ENCODE measurements around the gene PRDM16. TPM values are rescaled to one million over a fixed set of nuclear protein-coding genes. Genes with fewer than 3 reads are reported as not detected.

PRDM16 gene
- total RNA-seq, 1 experiment from 2014 or later = 6.1 TPM

- TF ChIP-seq ELF1 (IDR thresholded peaks at IDR 0.05; ENCODE audit: borderline replicate concordance, low read depth) (no peak), TCF7L2 (IDR thresholded peaks at IDR 0.05; ENCODE audit: borderline replicate concordance, extremely low read depth, insufficient read depth, insufficient read length) (no peak), SP1 (IDR thresholded peaks at IDR 0.05; ENCODE audit: low read depth) (no peak), POLR2A (IDR thresholded peaks at IDR 0.05; ENCODE audit: borderline replicate concordance, extremely low read depth, insufficient read depth, insufficient read length) (no peak), CEBPB (IDR thresholded peaks at IDR 0.05; ENCODE audit: low read depth) (no peak), SIN3A (IDR thresholded peaks at IDR 0.05; ENCODE audit: low read depth) (no peak), JUND (IDR thresholded peaks at IDR 0.05) (no peak)
Observed at GRCh38 chr1:3306583-3307291, 237.7 kb downstream of the PRDM16 start (continued).

- H2AFZ ChIP-seq (ENCODE audit: low read depth, low read length, poor library complexity, severe bottlenecking) = no peak overlapping the region
- intact Hi-C loops (cut with micrococcal nuclease) = no loop called here
- peaks cover 1 to 4% of the 10 kb centered on the region in 2 experiments; a peak in 3 of 4 replicates for H3K4me1 ChIP-seq (ENCODE audit: control insufficient read depth in 1 of 2, insufficient read depth in 2 of 2, low read length in 2 of 2)
- H3K27ac ChIP-seq (ENCODE audit: low read depth, low read length) = no peak overlapping the region
- no peak for TF ChIP-seq SP1 (IDR thresholded peaks at IDR 0.05; ENCODE audit: low read depth)
- H3K4me3 ChIP-seq (replicated peaks in 1 of 2; ENCODE audit: low read depth in 1 of 2, low read length in 2 of 2) = no peak overlapping the region
- ATAC-seq (no peak), DNase-seq (ENCODE audit: low read depth, low spot score) (no peak)
- H3K9ac ChIP-seq (ENCODE audit: low read length) = no peak overlapping the region
- no TSS peak for BruUV-seq (replicated peaks)
- H4K20me1 ChIP-seq (ENCODE audit: insufficient read depth) = no peaks in the 10 kb centered on the region
- POLR2A ChIA-PET = no interaction called here
- H3K36me3 ChIP-seq (ENCODE audit: control insufficient read depth in 1 of 2, insufficient read depth in 2 of 2, low read length in 2 of 2) = no peaks in the 10 kb centered on the region
- H3K27me3 ChIP-seq (ENCODE audit: insufficient read depth, low read length) = no peaks in the 10 kb centered on the region
- H3K4me2 ChIP-seq (ENCODE audit: low read length) = no peak overlapping the region
- no peaks in the 10 kb centered on the region for H3K9me2 ChIP-seq (ENCODE audit: insufficient read depth)
- H3K79me2 ChIP-seq (ENCODE audit: insufficient read depth, low read length) = no peaks in the 10 kb centered on the region
- RAD21 ChIA-PET (ENCODE audit: low non-redundant PET in 1 of 2, low total read pairs in 2 of 2, uncharacterized antibody in 2 of 2, unreplicated experiment in 2 of 2) = no interaction called here
- no peaks in the 10 kb centered on the region for H3K9me3 ChIP-seq (ENCODE audit: control insufficient read depth in 1 of 2, insufficient read depth in 1 of 2, low read depth in 1 of 2, low read length in 2 of 2)
- CTCF ChIA-PET = no interaction called here
Observed at GRCh38 chr1:3307359-3307758, 238.4 kb downstream of the PRDM16 start.

- no peak for TF ChIP-seq RAD21 (IDR thresholded peaks at IDR 0.05; ENCODE audit: low read depth)
- no peak for TF ChIP-seq TCF7L2 (IDR thresholded peaks at IDR 0.05; ENCODE audit: borderline replicate concordance, extremely low read depth, insufficient read depth, insufficient read length)
- no peak for TF ChIP-seq POLR2AphosphoS5 (IDR thresholded peaks at IDR 0.05; ENCODE audit: low read depth, low read length)
- no peak for TF ChIP-seq EZH2phosphoT487 (IDR thresholded peaks at IDR 0.05; ENCODE audit: borderline replicate concordance)
- TF ChIP-seq CEBPB (IDR thresholded peaks at IDR 0.05; ENCODE audit: low read depth) = no peak
- TF ChIP-seq CBX3 (IDR thresholded peaks at IDR 0.05; ENCODE audit: low read depth) = no peak
- TF ChIP-seq POLR2A (IDR thresholded peaks at IDR 0.05; ENCODE audit: borderline replicate concordance, extremely low read depth, insufficient read depth, insufficient read length) = no peak
- TF ChIP-seq MAX (IDR thresholded peaks at IDR 0.05) = no peak
- TF ChIP-seq FOSL1 (IDR thresholded peaks at IDR 0.05; ENCODE audit: low read depth) = no peak
- RAD21 ChIA-PET (ENCODE audit: low non-redundant PET in 1 of 2, low total read pairs in 2 of 2, uncharacterized antibody in 2 of 2, unreplicated experiment in 2 of 2) = no interaction called here
- no peak overlapping the region for H3K9ac ChIP-seq (ENCODE audit: low read length)
- peaks cover 8 to 11% of the 10 kb centered on the region in 2 experiments for H3K4me1 ChIP-seq (ENCODE audit: control insufficient read depth in 1 of 2, insufficient read depth in 2 of 2, low read length in 2 of 2)
- H2AFZ ChIP-seq (ENCODE audit: low read depth, low read length, poor library complexity, severe bottlenecking) = no peak overlapping the region
- BruUV-seq (replicated peaks) = no TSS peak
- no peak for ATAC-seq
- H3K79me2 ChIP-seq (ENCODE audit: insufficient read depth, low read length) = no peaks in the 10 kb centered on the region
- intact Hi-C loops (cut with micrococcal nuclease) = no loop called here
- CTCF ChIA-PET = no interaction called here
- no peaks in the 10 kb centered on the region for H4K20me1 ChIP-seq (ENCODE audit: insufficient read depth)
- no peak overlapping the region for H3K27ac ChIP-seq (ENCODE audit: low read depth, low read length)
- no peaks in the 10 kb centered on the region for H3K9me2 ChIP-seq (ENCODE audit: insufficient read depth)
- H3K9me3 ChIP-seq (ENCODE audit: control insufficient read depth in 1 of 2, insufficient read depth in 1 of 2, low read depth in 1 of 2, low read length in 2 of 2) = no peaks in the 10 kb centered on the region
- no peaks in the 10 kb centered on the region for H3K27me3 ChIP-seq (ENCODE audit: insufficient read depth, low read length)
- H3K4me2 ChIP-seq (ENCODE audit: low read length) = no peak overlapping the region
- H3K36me3 ChIP-seq (ENCODE audit: control insufficient read depth in 1 of 2, insufficient read depth in 2 of 2, low read length in 2 of 2) = no peaks in the 10 kb centered on the region
- H3K4me3 ChIP-seq (replicated peaks in 1 of 2; ENCODE audit: low read depth in 1 of 2, low read length in 2 of 2) = no peak overlapping the region
- POLR2A ChIA-PET = no interaction called here
- no peak for DNase-seq (ENCODE audit: low read depth, low spot score)
Observed at GRCh38 chr1:3308053-3308452, 239.1 kb downstream of the PRDM16 start.
